Cardiac muscle cell (in vitro differentiated cells and primary cell): ENCODE results near the gene ELL. TPM values are rescaled to one million over a fixed set of nuclear protein-coding genes. Genes with fewer than 3 reads are reported as not detected.

ENCODE experiments used
- DNase-seq, 2 donors: peaks; one replicate each; pipeline versions ENCODE4 v3.0.0 to v3.0.0-alpha.2; 2010 to 2017; ENCODE audit warnings: low read depth in 1 of 2, low spot score in 1 of 2
- H3K27ac ChIP-seq: fragments of 200-600 bp; sonication (generic); 2 replicates; pipeline ENCODE4 v1.5.1; 2016
- H3K27me3 ChIP-seq: fragments of 200-600 bp; sonication (generic); 2 replicates; pipeline ENCODE4 v1.6.0; 2016; ENCODE audit warnings: control low read depth
- H3K36me3 ChIP-seq: fragments of 200-600 bp; sonication (generic); 2 replicates; pipeline ENCODE4 v1.5.1; 2016; ENCODE audit warnings: control low read depth
- H3K4me1 ChIP-seq: fragments of 200-600 bp; sonication (generic); 2 replicates; pipeline ENCODE4 v1.8.1; 2017; ENCODE audit warnings: low read depth, mild to moderate bottlenecking, mixed run types
- H3K4me3 ChIP-seq: fragments of 200-600 bp; sonication (generic); 2 replicates; pipeline ENCODE4 v1.5.1; 2016; ENCODE audit warnings: mild to moderate bottlenecking
- H3K9me3 ChIP-seq: fragments of 200-600 bp; sonication (generic); 2 replicates; pipeline ENCODE4 v1.5.1; 2017; ENCODE audit warnings: low read depth, mild to moderate bottlenecking, control low read depth
- CTCF ChIP-seq: IDR thresholded peaks from 2 replicates; pipeline ENCODE4 v1.5.1; 2012; ENCODE audit warnings: low read depth, mild to moderate bottlenecking, low read length
- polyA plus RNA-seq: library from polyadenylated mRNA; unstranded; fragments of >200 nt; fragmentation: Nextera tagmentation; extraction: Ambion mirVana; gene quantifications from 2 replicates; pipeline ENCODE4 v1.2.1, GENCODE V29; 2016
- total RNA-seq: library from RNA; depleted of rRNA; stranded (reverse); fragments of >200 nt; gene quantifications from 2 replicates; pipeline ENCODE4 v1.2.3, GENCODE V29; 2016

The ELL gene
- total and polyA plus RNA-seq, 2 experiments from 2014 or later: 14.8 to 20.7 TPM

- Histone ChIP-seq H3K4me3 (no peak overlapping the region), H3K36me3 (peaks cover 1% of the 10 kb centered on the region), H3K27ac (peak overlapping the region; percentile 95), H3K9me3 (no peaks in the 10 kb centered on the region), H3K27me3 (no peaks in the 10 kb centered on the region), H3K4me1 (peaks cover 23% of the 10 kb centered on the region)
- peak in 1 of 2 donors; percentile 74 for DNase-seq
- TF ChIP-seq CTCF: no peak
Observed at GRCh38 chr19:18439025-18439909, 82.6 kb downstream of the ELL start.

- H3K36me3 ChIP-seq: no peaks in the 10 kb centered on the region
- no peak for TF ChIP-seq CTCF
- H3K9me3 ChIP-seq: no peaks in the 10 kb centered on the region
- H3K4me1 ChIP-seq: peaks cover 26% of the 10 kb centered on the region
- peak overlapping the region; percentile 95 for H3K27ac ChIP-seq
- H3K4me3 ChIP-seq: peak overlapping the region; percentile 55
- no peaks in the 10 kb centered on the region for H3K27me3 ChIP-seq
- peak; percentile 80 to 90 for DNase-seq
Observed at GRCh38 chr19:18438331-18439024, 83.4 kb downstream of the ELL start.

- DNase-seq: peak; percentile 68 to 75
Observed at GRCh38 chr19:18437491-18438330, 84.2 kb downstream of the ELL start, which contains the start of gene ISYNA1. Gene ISYNA1 (minus strand): TSS chr19:18438133. CDS start chr19:18437979, 154 bp downstream.

DNA sequence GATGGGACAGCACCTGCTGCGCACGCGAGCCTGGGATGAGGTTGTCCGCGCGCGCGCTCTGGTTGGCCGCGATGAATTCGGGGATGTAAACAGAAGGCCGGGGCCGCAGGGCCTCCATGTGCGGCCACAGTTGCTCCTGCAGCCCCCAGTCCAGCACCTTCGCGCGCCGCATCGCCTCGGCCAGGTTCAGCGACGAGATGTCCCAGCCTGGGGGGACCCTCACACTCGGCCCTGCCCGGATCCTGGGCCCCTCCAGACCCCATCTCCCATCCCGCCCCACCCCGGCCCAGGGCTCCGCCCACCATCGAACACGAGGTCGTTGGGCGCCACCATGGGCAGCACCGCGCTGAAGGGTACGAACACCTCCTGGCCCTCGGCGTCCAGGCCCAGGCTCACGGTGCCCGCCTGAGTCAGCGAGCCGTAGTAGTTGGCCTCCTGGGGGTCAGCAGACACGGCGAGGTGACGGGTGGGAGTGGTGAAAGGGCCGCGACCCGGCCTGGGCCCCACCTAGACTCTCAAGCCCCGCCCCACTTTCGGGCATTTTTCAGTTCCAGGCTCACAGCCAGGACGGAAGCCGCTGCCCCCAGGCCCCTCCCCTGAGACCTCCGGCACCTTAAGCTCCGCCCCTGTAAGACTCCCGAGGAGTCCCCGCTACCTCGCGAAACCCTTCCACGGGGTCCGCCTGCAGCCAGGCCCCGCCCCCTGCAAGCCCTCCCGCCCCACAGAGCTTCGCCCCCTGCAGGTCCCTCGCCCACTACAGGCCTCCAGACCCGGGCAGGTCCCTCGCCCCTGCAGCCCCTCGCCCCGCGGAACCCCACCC lies 85.0 kb downstream of the ELL start:
- Histone ChIP-seq H3K9me3 (no peaks in the 10 kb centered on the region), H3K27me3 (no peaks in the 10 kb centered on the region), H3K4me3 (peak overlapping the region; percentile 55), H3K4me1 (peaks cover 34% of the 10 kb centered on the region), H3K36me3 (no peaks in the 10 kb centered on the region), H3K27ac (peak overlapping the region; percentile 95)
- peak; percentile 95 to 97 for DNase-seq
- TF ChIP-seq CTCF: no peak

More at GRCh38 chr19:18437491-18438330, 84.2 kb downstream of the ELL start, which contains the start of gene ISYNA1:
- Histone ChIP-seq H3K27ac (peak within 1 kb of the TSS; percentile 95), H3K4me3 (peak within 1 kb of the TSS; percentile 55), H3K4me1 (peaks cover 33% of the 10 kb centered on the region), H3K27me3 (no peaks in the 10 kb centered on the region), H3K9me3 (no peaks in the 10 kb centered on the region), H3K36me3 (no peaks in the 10 kb centered on the region)
- no peak for TF ChIP-seq CTCF
